Heart left ventricle (tissue), 16 donors: Measurements from ENCODE around the gene CCL17. TPM values are rescaled to one million over a fixed set of nuclear protein-coding genes. Genes with fewer than 3 reads are reported as not detected.

Source experiments
- ATAC-seq, 4 donors: fragments of 200-7000 bp; cut with Tn5 transposase; one replicate each; pipeline ENCODE4 v1.9.1; 2020 to 2022; ENCODE audit warnings: moderate library complexity in 4 of 4, mild to moderate bottlenecking in 3 of 4, moderate number of reproducible peaks in 1 of 4
- DNase-seq, 5 donors: peaks; one replicate each; pipeline ENCODE4 v3.0.0-alpha.2; 2020
- H3K27ac ChIP-seq, 12 donors: fragments of 200-600 bp; sonication (generic) in 4 of 12; one replicate each; pipeline versions ENCODE4 v1.5.0 to v1.8.0; 2016 to 2022; ENCODE audit warnings: mild to moderate bottlenecking in 2 of 12
- H3K27me3 ChIP-seq, 9 donors: fragments of 200-600 bp; sonication (generic) in 2 of 9; one replicate each; pipeline versions ENCODE4 v1.5.1 to v1.8.0; 2016 to 2022; ENCODE audit warnings: mild to moderate bottlenecking in 3 of 9
- H3K36me3 ChIP-seq, 9 donors: fragments of 200-600 bp; sonication (generic) in 2 of 9; one replicate each; pipeline versions ENCODE4 v1.5.0 to v1.8.0; 2018 to 2022; ENCODE audit warnings: mild to moderate bottlenecking in 2 of 9
- H3K4me1 ChIP-seq, 12 donors: fragments of 200-600 bp; sonication (generic) in 4 of 12; one replicate each; pipeline versions ENCODE4 v1.5.0 to v1.8.0; 2016 to 2022; ENCODE audit warnings: mild to moderate bottlenecking in 3 of 12
- H3K4me3 ChIP-seq, 12 donors: fragments of 200-600 bp; sonication (generic) in 4 of 12; one replicate each; pipeline versions ENCODE4 v1.5.0 to v1.8.0; 2017 to 2022; ENCODE audit warnings: mild to moderate bottlenecking in 9 of 12, moderate library complexity in 4 of 12
- H3K9me3 ChIP-seq, 12 donors: fragments of 200-600 bp; sonication (generic) in 4 of 12; one replicate each; pipeline versions ENCODE4 v1.5.0 to v1.8.0; 2016 to 2022; ENCODE audit warnings: mild to moderate bottlenecking in 1 of 12
- POLR2A ChIP-seq, 2 donors: fragments of 450-650 bp; IDR thresholded peaks; one replicate each; pipeline ENCODE4 v1.6.1; 2017; ENCODE audit warnings: antibody characterized with exemption in 2 of 2, mild to moderate bottlenecking in 2 of 2, moderate library complexity in 2 of 2
- WGBS, 4 donors: extraction: QIAGEN DNeasy Blood & Tissue Kit in 2 of 4; methylation state at CpG; one replicate each; pipeline versions ENCODE4 v1.1.5 to v1.1.7; 2013 to 2018; 5-methylcytosine and 5-hydroxymethylcytosine counted together
- intact Hi-C, 10 donors: fragments of 100-400 bp; cut with DNase I; formaldehyde crosslinking; loops; one replicate each; pipeline versions ENCODE4 v1.11.1 to v1.14.2; 2022
- polyA plus RNA-seq, 2 donors: library from polyadenylated mRNA; stranded (reverse); fragments of 200-250 nt; gene quantifications; one replicate each; pipeline ENCODE4 v1.2.3, GENCODE V29; 2013
- total RNA-seq, 9 donors: library from RNA; depleted of rRNA in 2 of 9; stranded (reverse); fragments of >200 nt in 2 of 9; fragmentation: NEBNext Ultra II Directional in 3 of 9; extraction: Animal tissue kit (Norgen Biotek cat#: 25700) in 3 of 9; gene quantifications; one replicate each; pipeline versions ENCODE4 v1.1.0 to v1.2.4, GENCODE V29; 2016 to 2023
- TF ChIP-seq, protein P1 (sequence below), 12 donors: fragments of 200-600 bp; sonication (generic) in 4 of 12; IDR thresholded peaks; one replicate each; pipeline versions ENCODE4 v1.5.0 to v1.8.0; 2018 to 2022; ENCODE audit warnings: antibody characterized with exemption in 12 of 12, mild to moderate bottlenecking in 5 of 12
- donor health status: ischemic (EF 13 %, LVEDD 7.1; RV severe dilation, severe dysfunction).
- donor health status: healthy with polysubstance abuse.
- donor health status: DM: no; HTN: yes; CAD: no.
- donor health status: DM: no; HTN: no; CAD: no.
- donor health status: ischemic (EF 25% LVEDD 6.9; RV normal size, moderate dysfunction).
- donor health status: ischemic (EF 25% LVEDD 5.7; RV mildly dilated, moderate dysfunction).
- donor health status: healthy.
- donor health status: DM: yes; HTN: yes; CAD: no.
- donor health status: ischemic (EF 35%, LVEDD 5.7; RV mildly dilated, moderate dysfunction).
- donor health status: nonischemic (EF 11% LVEDD 7.7; RV severe dilation, severe dysfunction).
- donor health status: DM: yes; HTN: yes; CAD: no.
- donor health status: PGD.
- donor health status: ischemic (EF 29% LVEDD 5.4; RV normal size, mild dysfunction).
- donor health status: nonischemic (EF 23%, LVEDD 6.1; RV moderate dilation, normal function).

CCL17 gene
- total and polyA plus RNA-seq, 11 donors = 0.26 to 4.0 (median 1.0) TPM; not detected in 8

GRCh38 chr16:57422026-57422944, 17.7 kb downstream of the CCL17 start:
- peak in 3 of 5 donors; percentile 43 to 59 (median 46) for DNase-seq

GRCh38 chr16:57423152-57423551, 18.6 kb downstream of the CCL17 start:
- Histone ChIP-seq H3K9me3 (no peaks in the 10 kb centered on the region), H3K4me3 (no peak overlapping the region), H3K27me3 (no peaks in the 10 kb centered on the region), H3K4me1 (peaks cover 0 to 44% (median 28%) of the 10 kb centered on the region in 12 donors), H3K27ac (no peak overlapping the region), H3K36me3 (peaks cover 0 to 17% (median 12%) of the 10 kb centered on the region in 9 donors)
- WGBS, 4 donors = 65 to 81% (median 73%) methylated on average over 2 of the region's 2 CpGs
- DNase-seq (no peak), ATAC-seq (no peak)
- TF ChIP-seq POLR2A (IDR thresholded peaks at IDR 0.05) = no peak
- TF ChIP-seq, protein P1, sequence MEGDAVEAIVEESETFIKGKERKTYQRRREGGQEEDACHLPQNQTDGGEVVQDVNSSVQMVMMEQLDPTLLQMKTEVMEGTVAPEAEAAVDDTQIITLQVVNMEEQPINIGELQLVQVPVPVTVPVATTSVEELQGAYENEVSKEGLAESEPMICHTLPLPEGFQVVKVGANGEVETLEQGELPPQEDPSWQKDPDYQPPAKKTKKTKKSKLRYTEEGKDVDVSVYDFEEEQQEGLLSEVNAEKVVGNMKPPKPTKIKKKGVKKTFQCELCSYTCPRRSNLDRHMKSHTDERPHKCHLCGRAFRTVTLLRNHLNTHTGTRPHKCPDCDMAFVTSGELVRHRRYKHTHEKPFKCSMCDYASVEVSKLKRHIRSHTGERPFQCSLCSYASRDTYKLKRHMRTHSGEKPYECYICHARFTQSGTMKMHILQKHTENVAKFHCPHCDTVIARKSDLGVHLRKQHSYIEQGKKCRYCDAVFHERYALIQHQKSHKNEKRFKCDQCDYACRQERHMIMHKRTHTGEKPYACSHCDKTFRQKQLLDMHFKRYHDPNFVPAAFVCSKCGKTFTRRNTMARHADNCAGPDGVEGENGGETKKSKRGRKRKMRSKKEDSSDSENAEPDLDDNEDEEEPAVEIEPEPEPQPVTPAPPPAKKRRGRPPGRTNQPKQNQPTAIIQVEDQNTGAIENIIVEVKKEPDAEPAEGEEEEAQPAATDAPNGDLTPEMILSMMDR (IDR thresholded peaks at IDR 0.05) = no peak
- intact Hi-C loops = loop anchor here in 3 of 10 donors (5.0 to 10.0 kb wide), 3 partner anchors 94 to 338 kb away; no protein-coding TSS in a partner anchor

More at GRCh38 chr16:57422026-57422944, 17.7 kb downstream of the CCL17 start:
- Histone ChIP-seq H3K9me3 (no peaks in the 10 kb centered on the region), H3K4me1 (peaks cover 4 to 52% (median 33%) of the 10 kb centered on the region in 12 donors), H3K27ac (peak overlapping the region in 1 of 12 donors; percentile 39), H3K36me3 (peaks cover 0 to 12% (median 3%) of the 10 kb centered on the region in 9 donors), H3K4me3 (no peak overlapping the region), H3K27me3 (no peaks in the 10 kb centered on the region)
- peak in 3 of 4 donors; percentile 29 to 60 (median 46) for ATAC-seq
- intact Hi-C loops = loop anchor here in 3 of 10 donors (5.0 to 10.0 kb wide), 3 partner anchors 95 to 337 kb away; no protein-coding TSS in a partner anchor
- WGBS, 4 donors = 26 to 46% (median 36%) methylated on average over 10 of the region's 10 CpGs
- no peak for TF ChIP-seq POLR2A (IDR thresholded peaks at IDR 0.05)
- TF ChIP-seq, protein P1 (IDR thresholded peaks at IDR 0.05) = peak; percentile 48 to 80 (median 62)

DNA sequence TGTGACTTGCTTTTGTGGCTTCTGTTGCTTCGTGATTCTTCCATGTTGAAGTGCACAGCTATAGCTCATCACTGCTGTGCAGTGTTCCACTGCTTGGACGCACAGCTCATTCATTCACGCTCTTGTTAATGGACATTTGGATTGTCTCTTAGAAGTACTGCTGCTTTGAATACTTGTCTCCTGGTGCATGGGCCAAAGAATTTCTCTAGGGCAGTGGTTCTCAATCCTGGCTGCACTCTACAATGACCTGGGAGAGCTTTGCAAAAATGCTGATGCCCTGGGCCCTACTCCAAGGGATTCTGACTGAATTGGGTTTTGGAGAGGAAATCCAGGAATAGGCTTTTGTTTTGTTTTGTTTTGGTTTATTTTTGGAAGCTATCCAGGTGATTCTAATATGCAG, 20.0 kb downstream of the CCL17 start:
- 46 to 52% (median 48%) methylated on average over 3 of the region's 3 CpGs for WGBS, 4 donors
- DNase-seq (peak in 1 of 5 donors; percentile 52), ATAC-seq (peak; percentile 44 to 73 (median 56))
- no peaks in the 10 kb centered on the region for H3K9me3 ChIP-seq
- TF ChIP-seq, protein P1 (IDR thresholded peaks at IDR 0.05) = no peak
- no peak for TF ChIP-seq POLR2A (IDR thresholded peaks at IDR 0.05)
- no peaks in the 10 kb centered on the region for H3K27me3 ChIP-seq
- H3K27ac ChIP-seq = peak overlapping the region in 2 of 12 donors; percentile 8 to 51
- peaks cover 0 to 30% (median 19%) of the 10 kb centered on the region in 12 donors for H3K4me1 ChIP-seq
- peaks cover 0 to 30% (median 26%) of the 10 kb centered on the region in 9 donors for H3K36me3 ChIP-seq
- intact Hi-C loops = loop anchor here in 3 of 10 donors (5.0 to 10.0 kb wide), 3 partner anchors 93 to 340 kb away; no protein-coding TSS in a partner anchor
- H3K4me3 ChIP-seq = no peak overlapping the region

DNA sequence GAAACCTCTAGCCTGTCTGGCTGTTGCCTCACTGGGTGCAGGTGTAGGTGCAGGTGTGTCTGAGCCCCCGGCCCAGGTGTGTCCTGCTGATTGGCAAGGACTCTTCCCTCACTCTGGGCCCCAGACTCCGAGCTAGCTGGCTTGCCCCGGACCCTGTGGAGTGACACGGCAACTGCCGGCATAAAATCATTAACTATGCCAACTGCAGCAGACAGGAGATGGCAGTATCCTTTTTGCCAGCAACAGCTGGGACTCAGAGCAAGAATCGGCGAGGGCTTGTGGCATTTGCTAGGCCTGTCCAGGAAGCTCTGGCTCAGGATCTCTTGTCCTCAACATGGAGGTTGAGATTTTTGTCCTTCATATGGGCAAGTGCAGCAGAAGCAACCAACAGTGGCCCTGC, 21.8 kb downstream of the CCL17 start:
- H3K27ac ChIP-seq = no peak overlapping the region
- ATAC-seq (peak in 1 of 4 donors; percentile 18), DNase-seq (no peak)
- 85 to 96% (median 90%) methylated on average over 5 to 7 of the region's 7 CpGs for WGBS, 4 donors
- no peaks in the 10 kb centered on the region for H3K27me3 ChIP-seq
- H3K36me3 ChIP-seq = peaks cover 0 to 48% (median 44%) of the 10 kb centered on the region in 9 donors
- peaks cover 0 to 29% (median 19%) of the 10 kb centered on the region in 12 donors for H3K4me1 ChIP-seq
- no peaks in the 10 kb centered on the region for H3K9me3 ChIP-seq
- intact Hi-C loops = loop anchor here in 3 of 10 donors (5.0 to 10.0 kb wide), 2 partner anchors 91 to 342 kb away; no protein-coding TSS in a partner anchor
- no peak overlapping the region for H3K4me3 ChIP-seq
- no peak for TF ChIP-seq POLR2A (IDR thresholded peaks at IDR 0.05)
- TF ChIP-seq, protein P1 (IDR thresholded peaks at IDR 0.05) = no peak
